ENCODE data around the gene TMEM135. TPM values are rescaled to one million over a fixed set of nuclear protein-coding genes. Genes with fewer than 3 reads are reported as not detected.

The TMEM135 gene
- total RNA-seq, 1 experiment from 2014 or later = 95.2 TPM

GRCh38 chr11:87315229-87315628 is 277.5 kb downstream of the TMEM135 start:
- no peaks in the 10 kb centered on the region; the same call in 1 of the 2 replicates for H3K36me3 ChIP-seq (ENCODE audit: control insufficient read depth, insufficient read depth, low read length)
- ChIA-PET POLR2A (no interaction called here), CTCF (no interaction called here)
- peaks cover 1% of the 10 kb centered on the region for H3K36me3 Mint-ChIP-seq (ENCODE audit: insufficient read depth, unreplicated experiment)
- BruUV-seq (replicated peaks) = no TSS peak
- H3K4me3 ChIP-seq (ENCODE audit: low read depth, low read length) = no peak overlapping the region
- no peaks in the 10 kb centered on the region for H3K27me3 Mint-ChIP-seq (ENCODE audit: insufficient read depth, unreplicated experiment)
- no peaks in the 10 kb centered on the region for H3K27me3 ChIP-seq (replicated peaks; ENCODE audit: control insufficient read depth, insufficient read depth, low read length)
- H3K4me1 Mint-ChIP-seq (ENCODE audit: low read depth, unreplicated experiment) = peaks cover 9% of the 10 kb centered on the region
- TF ChIP-seq, protein P1, sequence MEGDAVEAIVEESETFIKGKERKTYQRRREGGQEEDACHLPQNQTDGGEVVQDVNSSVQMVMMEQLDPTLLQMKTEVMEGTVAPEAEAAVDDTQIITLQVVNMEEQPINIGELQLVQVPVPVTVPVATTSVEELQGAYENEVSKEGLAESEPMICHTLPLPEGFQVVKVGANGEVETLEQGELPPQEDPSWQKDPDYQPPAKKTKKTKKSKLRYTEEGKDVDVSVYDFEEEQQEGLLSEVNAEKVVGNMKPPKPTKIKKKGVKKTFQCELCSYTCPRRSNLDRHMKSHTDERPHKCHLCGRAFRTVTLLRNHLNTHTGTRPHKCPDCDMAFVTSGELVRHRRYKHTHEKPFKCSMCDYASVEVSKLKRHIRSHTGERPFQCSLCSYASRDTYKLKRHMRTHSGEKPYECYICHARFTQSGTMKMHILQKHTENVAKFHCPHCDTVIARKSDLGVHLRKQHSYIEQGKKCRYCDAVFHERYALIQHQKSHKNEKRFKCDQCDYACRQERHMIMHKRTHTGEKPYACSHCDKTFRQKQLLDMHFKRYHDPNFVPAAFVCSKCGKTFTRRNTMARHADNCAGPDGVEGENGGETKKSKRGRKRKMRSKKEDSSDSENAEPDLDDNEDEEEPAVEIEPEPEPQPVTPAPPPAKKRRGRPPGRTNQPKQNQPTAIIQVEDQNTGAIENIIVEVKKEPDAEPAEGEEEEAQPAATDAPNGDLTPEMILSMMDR (IDR thresholded peaks at IDR 0.05; ENCODE audit: insufficient read depth in 1 of 2, low read depth in 1 of 2, low read length in 1 of 2, severe bottlenecking in 1 of 2, unreplicated experiment in 1 of 2) = no peak
- H3K9me3 Mint-ChIP-seq (ENCODE audit: unreplicated experiment) = no peaks in the 10 kb centered on the region
- H3K9me3 ChIP-seq = no peaks in the 10 kb centered on the region
- H3K4me1 ChIP-seq = no peaks in the 10 kb centered on the region
- DNase-seq = no peak
- intact Hi-C loops (cut with micrococcal nuclease; ENCODE audit: unreplicated experiment) = no loop called here
- no peak overlapping the region for H3K4me3 Mint-ChIP-seq (ENCODE audit: unreplicated experiment)
- no peak overlapping the region for H3K27ac Mint-ChIP-seq (ENCODE audit: unreplicated experiment)

- H3K4me1 ChIP-seq = no peaks in the 10 kb centered on the region
- POLR2A ChIA-PET = no interaction called here
- no peak overlapping the region for H3K4me3 ChIP-seq (ENCODE audit: low read depth, low read length)
- no peaks in the 10 kb centered on the region; the same call in 1 of the 2 replicates for H3K36me3 ChIP-seq (ENCODE audit: control insufficient read depth, insufficient read depth, low read length)
- CTCF ChIA-PET = interaction anchor here (0.6 kb wide), 1 partner anchor 708 kb away, joined by 3 read pairs; no protein-coding TSS in a partner anchor
- Mint-ChIP-seq H3K4me3 (ENCODE audit: unreplicated experiment) (no peak overlapping the region), H3K36me3 (ENCODE audit: insufficient read depth, unreplicated experiment) (no peaks in the 10 kb centered on the region), H3K9me3 (ENCODE audit: unreplicated experiment) (no peaks in the 10 kb centered on the region), H3K4me1 (ENCODE audit: low read depth, unreplicated experiment) (peaks cover 8% of the 10 kb centered on the region), H3K27ac (ENCODE audit: unreplicated experiment) (no peak overlapping the region), H3K27me3 (ENCODE audit: insufficient read depth, unreplicated experiment) (no peaks in the 10 kb centered on the region)
- H3K27me3 ChIP-seq (replicated peaks; ENCODE audit: control insufficient read depth, insufficient read depth, low read length) = no peaks in the 10 kb centered on the region
- intact Hi-C loops (cut with micrococcal nuclease; ENCODE audit: unreplicated experiment) = no loop called here
- DNase-seq = no peak
- no peaks in the 10 kb centered on the region for H3K9me3 ChIP-seq
- BruUV-seq (replicated peaks) = no TSS peak
- TF ChIP-seq, protein P1 (IDR thresholded peaks at IDR 0.05; ENCODE audit: insufficient read depth in 1 of 2, low read depth in 1 of 2, low read length in 1 of 2, severe bottlenecking in 1 of 2, unreplicated experiment in 1 of 2) = no peak
Measured at GRCh38 chr11:87316491-87316890, 278.8 kb downstream of the TMEM135 start.

DNA sequence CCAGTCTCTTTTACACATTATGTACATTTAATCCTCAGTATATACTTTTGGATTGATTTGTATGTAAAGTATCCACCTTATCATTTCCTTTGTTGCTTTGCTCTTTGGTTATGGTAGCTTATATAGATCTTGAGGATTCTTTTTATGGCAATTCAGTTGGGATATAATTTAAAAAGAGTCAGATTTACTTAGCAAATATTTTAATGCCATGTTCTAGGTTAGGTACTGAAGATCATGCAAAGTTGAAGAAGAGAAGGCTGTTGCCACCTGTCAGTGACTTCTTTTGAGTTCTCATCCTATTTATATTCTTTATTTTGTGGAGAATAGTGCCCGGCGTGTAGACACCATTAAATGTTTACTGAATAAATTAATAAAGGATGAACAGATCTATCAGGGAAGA is 279.7 kb downstream of the TMEM135 start:
- CTCF ChIA-PET = no interaction called here
- no TSS peak for BruUV-seq (replicated peaks)
- TF ChIP-seq, protein P1 (IDR thresholded peaks at IDR 0.05; ENCODE audit: insufficient read depth in 1 of 2, low read depth in 1 of 2, low read length in 1 of 2, severe bottlenecking in 1 of 2, unreplicated experiment in 1 of 2) = no peak
- Histone ChIP-seq H3K4me1 (no peaks in the 10 kb centered on the region), H3K9me3 (no peaks in the 10 kb centered on the region), H3K27me3 (replicated peaks; ENCODE audit: control insufficient read depth, insufficient read depth, low read length) (no peaks in the 10 kb centered on the region), H3K4me3 (ENCODE audit: low read depth, low read length) (no peak overlapping the region), H3K36me3 (ENCODE audit: control insufficient read depth, insufficient read depth, low read length) (no peaks in the 10 kb centered on the region; the same call in 1 of the 2 replicates)
- no peak overlapping the region for H3K27ac Mint-ChIP-seq (ENCODE audit: unreplicated experiment)
- POLR2A ChIA-PET = no interaction called here
- H3K36me3 Mint-ChIP-seq (ENCODE audit: insufficient read depth, unreplicated experiment) = peaks cover 8% of the 10 kb centered on the region
- no peak for DNase-seq
- H3K4me3 Mint-ChIP-seq (ENCODE audit: unreplicated experiment) = no peak overlapping the region
- intact Hi-C loops (cut with micrococcal nuclease; ENCODE audit: unreplicated experiment) = no loop called here
- H3K27me3 Mint-ChIP-seq (ENCODE audit: insufficient read depth, unreplicated experiment) = no peaks in the 10 kb centered on the region
- peaks cover 8% of the 10 kb centered on the region for H3K4me1 Mint-ChIP-seq (ENCODE audit: low read depth, unreplicated experiment)
- no peaks in the 10 kb centered on the region for H3K9me3 Mint-ChIP-seq (ENCODE audit: unreplicated experiment)
